GM12873 (cell line): Measurements from ENCODE around the gene SETBP1.

Source experiments
- CTCF ChIP-seq: IDR thresholded peaks from 2 replicates; pipeline ENCODE4 v1.5.1; 2012; ENCODE audit warnings: low read depth, mild to moderate bottlenecking, moderate library complexity, low read length, control low read depth; ENCODE audit not compliant: insufficient read depth; ENCODE audit errors: missing control alignments

The SETBP1 gene

GRCh38 chr18:44911773-44912172 lies 231.1 kb downstream of the SETBP1 start:
- no peak for TF ChIP-seq CTCF

- no peak for TF ChIP-seq CTCF
These were observed 232.2 kb downstream of the SETBP1 start for GRCh38 chr18:44912740-44913478.

GRCh38 chr18:44914028-44914427 lies 233.3 kb downstream of the SETBP1 start:
- no peak for TF ChIP-seq CTCF

- no peak for TF ChIP-seq CTCF
These were observed 234.5 kb downstream of the SETBP1 start for GRCh38 chr18:44915213-44915612.

- no peak for TF ChIP-seq CTCF
These were observed 235.0 kb downstream of the SETBP1 start for GRCh38 chr18:44915661-44916060.

GRCh38 chr18:44916429-44917207 lies 235.9 kb downstream of the SETBP1 start:
- TF ChIP-seq CTCF: no peak
